ENCODE measurements around the gene POMGNT2.

POMGNT2 gene

GRCh38 chr3:43102773-43103480 lies 3.0 kb downstream of the POMGNT2 start:
- DNase-seq = no peak

- no peak for DNase-seq
Measured at GRCh38 chr3:43098761-43099160, 7.1 kb downstream of the POMGNT2 start.

- no peak for DNase-seq
Measured at GRCh38 chr3:43097400-43098080, 8.3 kb downstream of the POMGNT2 start.

DNA sequence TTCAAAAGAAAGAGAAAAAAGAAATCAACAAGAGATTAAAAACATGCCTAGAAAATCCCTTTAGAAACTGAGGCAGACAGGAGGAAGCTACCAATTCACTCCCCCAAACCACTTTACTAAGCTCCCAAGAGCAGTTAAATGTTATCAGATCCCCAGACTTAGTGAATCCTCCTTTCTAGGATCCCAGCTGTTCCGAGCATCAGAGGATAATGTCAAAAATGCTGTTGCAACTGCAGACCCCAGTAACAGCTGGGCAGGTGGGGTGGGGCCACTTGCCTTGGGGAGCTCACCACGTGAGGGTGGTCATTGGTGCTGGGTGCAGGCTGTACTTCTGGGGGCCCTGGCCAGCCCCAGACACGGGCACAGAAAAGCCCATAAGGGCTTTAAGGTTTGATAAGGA lies 9.1 kb downstream of the POMGNT2 start:
- DNase-seq = no peak

GRCh38 chr3:43095370-43095769 lies 10.5 kb downstream of the POMGNT2 start:
- DNase-seq = no peak

DNA sequence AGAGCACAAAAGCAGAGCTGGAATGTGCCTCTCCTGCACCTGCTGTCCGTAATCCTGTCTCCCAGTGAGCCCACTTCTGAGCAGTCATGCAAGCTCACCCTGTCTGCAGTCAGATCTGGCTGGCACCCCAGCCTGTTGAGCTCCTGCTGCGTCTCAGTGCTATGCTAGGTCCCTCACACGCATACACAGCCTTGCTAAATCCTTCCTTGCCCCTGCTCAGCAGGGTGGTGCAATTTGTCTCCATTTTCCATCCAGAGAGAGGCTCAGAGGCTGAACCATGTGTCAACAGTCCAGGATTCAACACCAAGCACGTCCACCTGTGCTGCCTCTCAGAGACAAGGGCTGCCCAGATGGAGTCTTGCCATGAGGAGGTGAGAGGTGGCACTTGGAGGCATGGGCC lies 11.0 kb downstream of the POMGNT2 start:
- no peak for DNase-seq

DNA sequence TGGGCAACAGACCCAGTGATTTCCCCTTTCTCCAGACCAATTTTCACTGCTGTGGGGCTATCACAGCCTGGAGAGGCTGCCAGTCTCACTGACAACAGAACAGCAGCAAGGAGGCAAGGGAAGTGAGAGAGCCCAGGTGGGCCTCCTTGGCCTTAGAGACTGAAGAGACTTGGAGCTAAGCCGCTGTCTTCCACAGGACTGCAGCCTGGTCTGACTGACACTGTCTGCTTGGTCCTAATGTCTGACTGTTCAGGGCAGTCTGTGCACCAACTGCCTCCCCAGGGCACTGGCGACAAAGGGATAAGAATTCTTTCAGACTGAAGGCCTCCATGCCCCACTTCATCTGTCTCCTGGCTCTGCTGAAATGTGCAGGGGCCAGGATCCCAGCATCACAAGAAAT lies 11.5 kb downstream of the POMGNT2 start:
- no peak for DNase-seq

GRCh38 chr3:43093974-43094373 lies 11.9 kb downstream of the POMGNT2 start:
- no peak for DNase-seq

DNA sequence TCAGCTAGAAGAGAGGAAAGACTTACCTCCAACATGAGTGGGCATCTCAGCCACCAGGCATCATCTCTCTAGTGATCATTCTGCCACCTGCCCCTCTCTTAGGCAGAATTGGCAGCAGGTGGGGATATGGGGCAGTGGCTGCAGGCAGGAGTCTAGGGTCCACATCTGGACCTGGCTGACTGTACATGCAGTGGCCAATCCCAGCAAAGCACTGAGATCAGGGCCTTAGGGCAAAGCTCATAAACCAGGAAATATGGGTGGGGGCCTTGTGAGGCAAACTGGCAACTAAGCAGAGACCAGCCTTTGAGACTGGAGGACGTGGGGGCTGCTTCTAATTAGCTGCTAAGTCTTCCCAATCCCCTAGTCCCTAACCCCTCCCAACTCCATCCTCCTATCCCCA lies 12.9 kb downstream of the POMGNT2 start:
- DNase-seq = no peak

- DNase-seq = no peak
Measured at GRCh38 chr3:43091481-43091880, 14.4 kb downstream of the POMGNT2 start.

- DNase-seq = no peak
Measured at GRCh38 chr3:43090238-43090637, 15.6 kb downstream of the POMGNT2 start.

GRCh38 chr3:43089081-43089480 lies 16.8 kb downstream of the POMGNT2 start:
- DNase-seq = no peak

GRCh38 chr3:43087249-43087776 lies 18.6 kb downstream of the POMGNT2 start:
- no peak for DNase-seq

GRCh38 chr3:43086460-43087165 lies 19.3 kb downstream of the POMGNT2 start:
- no peak for DNase-seq

GRCh38 chr3:43082457-43082856 lies 23.4 kb downstream of the POMGNT2 start:
- DNase-seq = no peak

DNA sequence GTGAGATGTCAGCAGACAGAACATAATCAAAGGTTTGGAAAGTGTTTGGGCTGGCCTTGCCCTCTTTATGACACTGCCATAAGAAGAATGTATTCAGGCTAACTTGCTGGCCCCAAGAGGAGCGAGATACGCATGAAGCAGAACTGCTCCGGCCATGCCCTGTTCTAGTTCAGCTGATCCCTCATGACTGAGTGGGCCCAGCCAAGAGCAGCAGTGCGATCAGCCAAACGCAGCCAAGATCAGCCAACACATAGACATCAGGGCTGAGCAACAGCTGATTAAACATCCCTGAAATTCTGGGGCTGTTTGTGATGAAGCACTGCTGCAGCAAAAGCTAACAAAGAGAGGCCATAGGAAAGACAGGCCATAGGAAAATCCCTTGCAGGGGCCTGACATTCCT lies 24.1 kb downstream of the POMGNT2 start:
- DNase-seq = no peak

GRCh38 chr3:43080726-43081568 lies 24.9 kb downstream of the POMGNT2 start:
- no peak for DNase-seq

DNA sequence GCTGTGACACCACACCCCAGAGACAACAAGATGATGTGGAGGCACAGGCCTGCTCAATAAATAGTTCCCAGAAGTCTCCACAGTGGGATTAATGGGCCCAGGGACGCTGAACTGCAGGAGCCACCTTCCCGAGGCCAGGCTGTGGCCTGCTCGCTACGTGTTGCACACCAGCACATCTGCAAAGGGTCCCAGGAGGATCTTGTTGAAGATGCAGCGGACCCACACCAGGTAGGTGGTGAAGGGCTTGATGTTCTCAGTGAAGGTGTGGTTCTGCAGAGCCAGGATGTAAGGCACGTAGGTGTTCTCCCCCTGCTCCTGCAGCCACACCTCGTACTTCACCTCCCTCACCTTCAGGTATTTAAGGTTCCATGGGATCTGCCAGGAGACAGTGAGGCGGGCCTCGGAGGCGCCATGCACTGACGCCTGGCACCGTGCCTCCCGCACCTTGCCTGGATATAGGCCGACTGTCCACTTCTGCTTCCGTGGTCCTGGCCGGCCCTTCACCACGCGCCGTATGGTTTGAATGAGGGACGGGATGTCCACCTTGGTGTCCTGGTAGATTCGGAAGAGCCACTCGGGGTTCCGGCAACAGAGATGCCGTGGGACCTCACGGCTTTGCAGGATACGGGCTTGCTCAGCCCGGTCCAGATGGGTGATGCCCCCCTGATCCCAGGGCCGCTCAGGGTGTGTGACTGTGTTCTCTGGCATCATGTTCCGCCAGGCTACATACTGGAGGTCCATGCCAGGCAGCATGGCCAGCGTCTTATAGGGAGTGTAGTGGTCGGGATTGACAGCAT lies 26.1 kb downstream of the POMGNT2 start:
- DNase-seq = no peak

DNA sequence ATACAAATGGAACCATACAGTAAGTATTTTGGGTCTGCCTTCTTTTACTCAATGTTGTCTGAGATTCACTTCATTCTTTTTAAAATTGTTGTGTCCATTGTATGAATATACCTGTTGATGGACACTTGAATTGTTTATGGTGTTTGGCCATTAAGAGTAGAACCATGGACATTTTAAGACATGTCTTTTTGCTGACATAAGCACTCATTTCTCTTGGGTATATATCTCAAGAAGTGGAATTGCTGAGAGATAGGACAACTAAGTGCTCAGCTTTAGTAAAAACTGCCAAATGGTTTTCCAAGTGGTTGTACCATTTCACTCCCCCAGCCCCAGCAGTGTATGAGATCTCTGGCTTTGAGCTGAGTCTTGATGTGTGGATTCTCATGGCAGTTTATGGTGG lies 28.2 kb downstream of the POMGNT2 start:
- DNase-seq = no peak

GRCh38 chr3:43077261-43077660 lies 28.6 kb downstream of the POMGNT2 start:
- DNase-seq = no peak

DNA sequence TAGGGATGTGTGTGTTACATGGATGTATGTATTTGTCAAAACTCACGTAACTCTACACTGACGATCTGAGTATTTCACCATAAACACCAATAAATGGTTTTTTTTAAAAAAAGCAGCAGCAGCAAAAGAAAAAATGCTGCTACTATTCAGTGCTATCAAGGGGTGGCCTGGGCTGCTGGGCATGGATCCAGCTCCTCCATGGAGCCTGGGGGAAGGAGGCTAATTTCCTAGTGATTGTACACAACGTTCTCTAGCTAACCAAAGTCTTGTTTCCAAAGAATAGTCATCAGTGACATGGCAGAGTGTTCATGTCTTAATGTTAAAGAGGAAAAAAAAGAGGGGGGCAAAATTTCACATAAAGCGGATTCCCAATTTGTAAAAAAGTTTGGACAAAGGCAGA lies 29.0 kb downstream of the POMGNT2 start:
- no peak for DNase-seq
